Measurements from ENCODE around the gene CAMSAP2.

- TF ChIP-seq BRCA1 (IDR thresholded peaks at IDR 0.05; ENCODE audit: low read depth, low read length) = no peak
- no peak for TF ChIP-seq SREBF2 (IDR thresholded peaks at IDR 0.05; ENCODE audit: low read length)
- no peak for TF ChIP-seq SMC3 (IDR thresholded peaks at IDR 0.05; ENCODE audit: borderline replicate concordance, low read length)
- TF ChIP-seq, protein P1, sequence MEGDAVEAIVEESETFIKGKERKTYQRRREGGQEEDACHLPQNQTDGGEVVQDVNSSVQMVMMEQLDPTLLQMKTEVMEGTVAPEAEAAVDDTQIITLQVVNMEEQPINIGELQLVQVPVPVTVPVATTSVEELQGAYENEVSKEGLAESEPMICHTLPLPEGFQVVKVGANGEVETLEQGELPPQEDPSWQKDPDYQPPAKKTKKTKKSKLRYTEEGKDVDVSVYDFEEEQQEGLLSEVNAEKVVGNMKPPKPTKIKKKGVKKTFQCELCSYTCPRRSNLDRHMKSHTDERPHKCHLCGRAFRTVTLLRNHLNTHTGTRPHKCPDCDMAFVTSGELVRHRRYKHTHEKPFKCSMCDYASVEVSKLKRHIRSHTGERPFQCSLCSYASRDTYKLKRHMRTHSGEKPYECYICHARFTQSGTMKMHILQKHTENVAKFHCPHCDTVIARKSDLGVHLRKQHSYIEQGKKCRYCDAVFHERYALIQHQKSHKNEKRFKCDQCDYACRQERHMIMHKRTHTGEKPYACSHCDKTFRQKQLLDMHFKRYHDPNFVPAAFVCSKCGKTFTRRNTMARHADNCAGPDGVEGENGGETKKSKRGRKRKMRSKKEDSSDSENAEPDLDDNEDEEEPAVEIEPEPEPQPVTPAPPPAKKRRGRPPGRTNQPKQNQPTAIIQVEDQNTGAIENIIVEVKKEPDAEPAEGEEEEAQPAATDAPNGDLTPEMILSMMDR (IDR thresholded peaks at IDR 0.05 in 2 of 3, conservative IDR thresholded peaks at IDR 0.05 in 1 of 3; ENCODE audit: control insufficient read depth in 2 of 3, extremely low read depth in 1 of 3, insufficient read depth in 1 of 3, low read depth in 3 of 3, low read length in 3 of 3) = no peak
- TF ChIP-seq TAF1 (IDR thresholded peaks at IDR 0.05; ENCODE audit: borderline replicate concordance, low read depth, low read length) = no peak
- no peak for TF ChIP-seq SP1 (IDR thresholded peaks at IDR 0.05; ENCODE audit: low read depth, low read length)
- no peak for TF ChIP-seq NFYB (IDR thresholded peaks at IDR 0.05; ENCODE audit: insufficient read depth, low read depth, low read length)
- TF ChIP-seq NR2C2 (IDR thresholded peaks at IDR 0.05; ENCODE audit: borderline replicate concordance, control insufficient read depth, insufficient read length, low read depth) = no peak
- TF ChIP-seq NBN (IDR thresholded peaks at IDR 0.05) = no peak
- no peak for TF ChIP-seq POLR2A (IDR thresholded peaks at IDR 0.05; ENCODE audit: low read depth, low read length)
These were observed 107.7 kb downstream of the CAMSAP2 start for GRCh38 chr1:200846398-200846797.

Measured in GM12878 (cell line).